Heart right ventricle (tissue), 16 donors: ENCODE results near the gene REM1. TPM values are rescaled to one million over a fixed set of nuclear protein-coding genes. Genes with fewer than 3 reads are reported as not detected.
"Not testable (repeated sequence)": the region's sequence is repeated elsewhere in the genome, so short reads cannot be mapped to it uniquely, and the experiment has no call there.

Source experiments
- ATAC-seq, 8 donors: fragments of 200-7000 bp; cut with Tn5 transposase; one replicate each; pipeline ENCODE4 v1.9.1; 2020; ENCODE audit warnings: mild to moderate bottlenecking in 8 of 8, moderate library complexity in 8 of 8, moderate number of reproducible peaks in 1 of 8
- DNase-seq, 2 donors: peaks; one replicate each; pipeline ENCODE4 v3.0.0-alpha.2; 2020
- H3K27ac ChIP-seq, 10 donors: fragments of 200-600 bp; sonication (generic) in 2 of 10; one replicate each; pipeline versions ENCODE4 v1.5.0 to v1.8.0; 2020 to 2022; ENCODE audit warnings: mild to moderate bottlenecking in 3 of 10
- H3K27me3 ChIP-seq, 7 donors: fragments of 200-600 bp; one replicate each; pipeline ENCODE4 v1.8.0; 2021 to 2022; ENCODE audit warnings: mild to moderate bottlenecking in 2 of 7
- H3K36me3 ChIP-seq, 9 donors: fragments of 200-600 bp; sonication (generic) in 1 of 9; one replicate each; pipeline versions ENCODE4 v1.5.0 to v1.8.0; 2020 to 2022; ENCODE audit warnings: mild to moderate bottlenecking in 2 of 9
- H3K4me1 ChIP-seq, 9 donors: fragments of 200-600 bp; sonication (generic) in 1 of 9; one replicate each; pipeline versions ENCODE4 v1.5.0 to v1.8.0; 2020 to 2022; ENCODE audit warnings: mild to moderate bottlenecking in 4 of 9
- H3K4me3 ChIP-seq, 10 donors: fragments of 200-600 bp; sonication (generic) in 2 of 10; one replicate each; pipeline versions ENCODE4 v1.5.0 to v1.8.0; 2020 to 2022; ENCODE audit warnings: mild to moderate bottlenecking in 7 of 10, moderate library complexity in 2 of 10
- H3K9me3 ChIP-seq, 11 donors: fragments of 200-600 bp in 10 of 11; sonication (generic) in 2 of 11; one replicate each; pipeline versions ENCODE4 v1.5.0 to v1.8.0; 2013 to 2022; ENCODE audit warnings: mild to moderate bottlenecking in 2 of 11, control low read depth in 1 of 11, moderate library complexity in 1 of 11
- WGBS, 2 donors: extraction: QIAGEN DNeasy Blood & Tissue Kit; methylation state at CpG; one replicate each; pipeline ENCODE4 v1.1.7; 2013; ENCODE audit warnings: inconsistent platforms in 1 of 2; 5-methylcytosine and 5-hydroxymethylcytosine counted together
- intact Hi-C, 10 donors: fragments of 100-400 bp; cut with DNase I; formaldehyde crosslinking; loops; one replicate each; pipeline versions ENCODE4 v1.11.1 to v1.14.2; 2022
- polyA plus RNA-seq, 2 donors: library from polyadenylated mRNA; stranded (reverse); fragments of 200-250 nt; gene quantifications; one replicate each; pipeline ENCODE4 v1.2.3, GENCODE V29; 2013
- total RNA-seq, 10 donors: library from RNA; stranded (reverse); fragmentation: NEBNext Ultra II Directional in 3 of 10; extraction: Animal tissue kit (Norgen Biotek cat#: 25700) in 3 of 10; gene quantifications; one replicate each; pipeline versions ENCODE4 v1.2.1 to v1.2.4, GENCODE V29; 2021 to 2023
- TF ChIP-seq, protein P1 (sequence below), 9 donors: fragments of 200-600 bp; sonication (generic) in 2 of 9; IDR thresholded peaks; one replicate each; pipeline versions ENCODE4 v1.5.0 to v1.8.0; 2021 to 2022; ENCODE audit warnings: antibody characterized with exemption in 9 of 9, mild to moderate bottlenecking in 5 of 9, moderate library complexity in 1 of 9
- donor health status: Arrhythmogenic right ventricular cardiomyopathy.
- donor health status: ischemic (EF 13 %, LVEDD 7.1; RV severe dilation, severe dysfunction).
- donor health status: healthy with polysubstance abuse.
- donor health status: DM: no; HTN: yes; CAD: no.
- donor health status: DM: no; HTN: no; CAD: no.
- donor health status: ischemic (EF 25% LVEDD 6.9; RV normal size, moderate dysfunction).
- donor health status: ischemic (EF 25% LVEDD 5.7; RV mildly dilated, moderate dysfunction).
- donor health status: healthy.
- donor health status: DM: yes; HTN: yes; CAD: no.
- donor health status: Ischemic cardiomyopathy.
- donor health status: ischemic (EF 35%, LVEDD 5.7; RV mildly dilated, moderate dysfunction).
- donor health status: nonischemic (EF 11% LVEDD 7.7; RV severe dilation, severe dysfunction).
- donor health status: DM: yes; HTN: yes; CAD: no.
- donor health status: PGD.
- donor health status: ischemic (EF 29% LVEDD 5.4; RV normal size, mild dysfunction).
- donor health status: nonischemic (EF 23%, LVEDD 6.1; RV moderate dilation, normal function).

REM1 gene
- total and polyA plus RNA-seq, 12 donors, result 0.60 to 7.2 (median 1.5) TPM

DNA sequence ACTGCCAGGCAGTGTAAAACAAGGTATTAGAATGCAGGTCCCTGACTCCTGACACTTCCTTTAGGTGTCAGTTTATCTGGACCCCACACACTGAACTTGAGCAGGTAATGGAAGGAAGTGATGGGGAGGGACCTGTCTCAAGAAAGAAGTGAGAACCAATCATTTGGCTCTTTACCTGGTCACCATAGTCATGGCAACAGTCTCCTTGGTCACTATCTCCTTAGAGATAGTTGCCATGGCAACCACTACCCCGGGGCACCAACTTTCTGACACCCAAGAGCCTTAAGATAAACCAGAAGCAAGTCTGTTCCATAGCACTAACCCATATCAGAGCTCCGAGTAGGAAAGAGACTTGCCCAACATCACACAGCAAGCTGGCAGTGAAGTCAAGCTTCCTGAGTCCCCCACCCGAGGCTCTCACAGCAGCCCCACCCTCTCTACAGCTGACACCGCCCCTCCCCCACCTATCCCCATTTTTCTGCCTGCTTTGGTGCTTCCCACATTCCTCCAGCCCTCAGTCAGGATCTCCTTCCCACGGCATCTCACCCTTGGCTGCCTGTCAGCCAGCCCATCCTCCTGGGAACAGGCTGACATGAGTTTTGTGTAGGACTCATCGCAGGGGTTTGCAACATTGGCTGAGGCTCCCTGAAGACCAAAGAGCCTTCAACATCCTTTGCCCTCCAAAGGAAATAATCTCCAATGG lies 22.9 kb downstream of the REM1 start:
- peak; percentile 69 to 73 for DNase-seq
- Histone ChIP-seq H3K4me3 (no peak overlapping the region), H3K4me1 (peaks cover 0 to 36% (median 21%) of the 10 kb centered on the region in 9 donors), H3K27ac (peak overlapping the region in 9 of 10 donors; percentile 40 to 85 (median 75)), H3K27me3 (peaks cover 0 to 14% (median 7%) of the 10 kb centered on the region in 7 donors), H3K9me3 (no peaks in the 10 kb centered on the region), H3K36me3 (no peaks in the 10 kb centered on the region)
- TF ChIP-seq, protein P1, sequence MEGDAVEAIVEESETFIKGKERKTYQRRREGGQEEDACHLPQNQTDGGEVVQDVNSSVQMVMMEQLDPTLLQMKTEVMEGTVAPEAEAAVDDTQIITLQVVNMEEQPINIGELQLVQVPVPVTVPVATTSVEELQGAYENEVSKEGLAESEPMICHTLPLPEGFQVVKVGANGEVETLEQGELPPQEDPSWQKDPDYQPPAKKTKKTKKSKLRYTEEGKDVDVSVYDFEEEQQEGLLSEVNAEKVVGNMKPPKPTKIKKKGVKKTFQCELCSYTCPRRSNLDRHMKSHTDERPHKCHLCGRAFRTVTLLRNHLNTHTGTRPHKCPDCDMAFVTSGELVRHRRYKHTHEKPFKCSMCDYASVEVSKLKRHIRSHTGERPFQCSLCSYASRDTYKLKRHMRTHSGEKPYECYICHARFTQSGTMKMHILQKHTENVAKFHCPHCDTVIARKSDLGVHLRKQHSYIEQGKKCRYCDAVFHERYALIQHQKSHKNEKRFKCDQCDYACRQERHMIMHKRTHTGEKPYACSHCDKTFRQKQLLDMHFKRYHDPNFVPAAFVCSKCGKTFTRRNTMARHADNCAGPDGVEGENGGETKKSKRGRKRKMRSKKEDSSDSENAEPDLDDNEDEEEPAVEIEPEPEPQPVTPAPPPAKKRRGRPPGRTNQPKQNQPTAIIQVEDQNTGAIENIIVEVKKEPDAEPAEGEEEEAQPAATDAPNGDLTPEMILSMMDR (IDR thresholded peaks at IDR 0.05), result no peak
- intact Hi-C loops, result loop anchor here in 1 of 10 donors (2.0 kb wide), 1 partner anchor 13 kb away; no protein-coding TSS in a partner anchor
- WGBS, 2 donors, result 23 to 25% methylated on average over 6 of the region's 6 CpGs
- ATAC-seq, result peak; percentile 8 to 74 (median 26)

DNA sequence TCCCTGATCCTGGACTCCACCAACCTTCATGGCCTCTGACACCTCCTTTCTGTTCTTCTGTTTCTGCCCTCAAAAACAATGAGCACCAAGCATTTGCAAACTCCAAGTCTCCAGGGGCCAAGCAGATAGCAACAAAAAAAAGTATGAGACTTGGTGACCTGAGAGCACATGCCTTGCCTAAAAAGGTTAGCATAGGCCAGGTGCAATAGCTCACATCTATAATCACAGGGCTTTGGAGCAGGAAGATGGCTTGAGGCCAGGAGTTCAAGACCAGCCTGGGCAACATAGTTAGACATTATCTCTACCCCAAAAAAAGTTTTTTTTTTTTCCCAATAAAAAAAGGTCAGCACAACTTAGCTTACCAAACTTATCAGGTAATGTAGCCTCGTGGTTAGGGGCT lies 25.4 kb downstream of the REM1 start:
- Histone ChIP-seq H3K36me3 (no peaks in the 10 kb centered on the region), H3K9me3 (no peaks in the 10 kb centered on the region), H3K27ac (no peak overlapping the region), H3K4me1 (peaks cover 3 to 33% (median 25%) of the 10 kb centered on the region in 9 donors), H3K4me3 (no peak overlapping the region), H3K27me3 (peaks cover 0 to 17% (median 5%) of the 10 kb centered on the region in 7 donors)
- TF ChIP-seq, protein P1 (IDR thresholded peaks at IDR 0.05), result no peak
- no peak for DNase-seq
- intact Hi-C loops, result loop anchor here in 3 of 10 donors (5.0 to 10.0 kb wide), 2 partner anchors 38 to 1966 kb away; no protein-coding TSS in a partner anchor
- no peak for ATAC-seq
- WGBS, 2 donors, result 53 to 64% methylated on average over 1 of the region's 1 CpG

DNA sequence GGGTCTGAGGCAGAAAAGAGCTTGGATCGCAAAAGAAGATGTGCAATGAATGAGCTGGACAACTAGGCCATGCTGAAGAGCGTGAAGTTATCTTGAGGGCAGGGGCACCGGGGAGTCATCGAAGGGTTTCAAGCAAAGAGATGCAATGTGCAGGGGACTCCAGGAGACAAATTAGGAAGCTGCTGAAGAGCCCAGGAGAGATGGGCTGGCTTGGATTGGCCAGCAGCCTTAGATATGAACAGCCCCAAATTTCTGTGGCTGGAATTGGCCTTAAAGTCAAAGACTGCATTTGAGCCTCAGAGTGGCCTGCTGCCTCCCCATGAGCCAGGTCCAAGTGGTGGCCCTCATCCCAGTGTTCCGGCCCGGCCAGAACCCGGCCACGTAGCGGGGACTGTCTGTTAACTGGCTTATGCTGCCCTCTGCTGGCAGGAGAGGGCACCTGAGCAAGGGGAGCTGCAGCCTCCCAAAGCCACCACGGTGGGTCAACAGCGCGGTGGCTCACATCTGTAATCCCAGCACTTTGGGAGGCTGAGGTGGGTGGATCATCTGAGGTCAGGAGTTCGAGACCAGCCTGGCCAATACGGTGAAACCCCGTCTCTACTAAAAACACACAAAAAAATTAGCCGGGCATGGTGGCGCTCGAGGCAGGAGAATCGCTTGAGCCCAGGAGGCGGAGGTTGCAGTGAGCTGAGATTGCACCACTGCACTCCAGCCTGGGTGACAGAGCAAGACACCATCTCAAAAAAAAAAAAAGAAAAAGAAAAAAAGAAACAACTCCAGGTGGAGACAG lies 28.0 kb downstream of the REM1 start:
- not testable (repeated sequence) for H3K36me3 ChIP-seq, H3K27ac ChIP-seq, H3K9me3 ChIP-seq, H3K27me3 ChIP-seq, H3K4me3 ChIP-seq, H3K4me1 ChIP-seq
- TF ChIP-seq, protein P1 (IDR thresholded peaks at IDR 0.05), result peak; percentile 94 to 98 (median 97)
- intact Hi-C loops, result loop anchor here (1.0 to 10.0 kb wide), 6 partner anchors 38 to 1968 kb away; no protein-coding TSS in a partner anchor
- WGBS, 2 donors, result 30 to 31% methylated on average over 20 of the region's 20 CpGs
- ATAC-seq (peak; percentile 95 to 97 (median 96)), DNase-seq (peak; percentile 88 to 89)

DNA sequence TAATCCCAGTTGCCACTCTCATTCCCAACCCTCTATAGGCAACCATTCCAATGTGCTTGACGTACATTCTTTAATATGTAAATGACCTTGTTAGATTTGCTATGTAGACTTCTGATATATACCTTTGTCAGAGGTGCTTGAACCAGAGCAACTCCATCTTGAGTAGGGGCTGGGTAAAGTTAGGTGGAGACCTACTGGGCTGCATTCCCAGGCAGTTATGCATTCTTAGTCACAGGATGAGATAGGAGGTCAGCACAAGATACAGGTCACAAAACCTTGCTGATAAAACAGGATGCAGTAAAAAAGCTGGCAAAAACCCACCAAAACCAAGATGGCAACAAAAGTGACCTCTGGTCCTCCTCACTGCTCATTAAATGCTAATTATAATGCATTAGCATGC lies 30.8 kb downstream of the REM1 start:
- TF ChIP-seq, protein P1 (IDR thresholded peaks at IDR 0.05), result no peak
- H3K9me3 ChIP-seq, result peaks cover 0 to 8% (median 0%) of the 10 kb centered on the region in 11 donors
- H3K36me3 ChIP-seq, result no peaks in the 10 kb centered on the region
- peaks cover 0 to 6% (median 0%) of the 10 kb centered on the region in 7 donors for H3K27me3 ChIP-seq
- DNase-seq (no peak), ATAC-seq (no peak)
- no peak overlapping the region for H3K4me3 ChIP-seq
- H3K4me1 ChIP-seq, result peaks cover 0 to 8% (median 0%) of the 10 kb centered on the region in 9 donors
- 88 to 94% methylated on average over 1 of the region's 1 CpG for WGBS, 2 donors
- H3K27ac ChIP-seq, result no peak overlapping the region
- intact Hi-C loops, result loop anchor here in 1 of 10 donors (10.0 kb wide), 1 partner anchor 1971 kb away; no protein-coding TSS in a partner anchor
